GM12891 (cell line): ENCODE measurements around the gene JAM2.

Experiments used
- POLR2A ChIP-seq: IDR thresholded peaks from 2 replicates; pipeline ENCODE4 v1.6.1; 2011; ENCODE audit warnings: low read depth, low read length, control low read depth
- POLR2AphosphoS5 ChIP-seq: IDR thresholded peaks from 2 replicates; pipeline ENCODE4 v1.6.1; 2011; ENCODE audit warnings: low read depth, low read length, control low read depth
- POU2F2 ChIP-seq: IDR thresholded peaks from 2 replicates; pipeline ENCODE4 v1.6.1; 2011; ENCODE audit warnings: low read depth, mild to moderate bottlenecking, control low read depth, low read length, moderate library complexity
- SPI1 ChIP-seq: IDR thresholded peaks from 2 replicates; pipeline ENCODE4 v1.6.1; 2011; ENCODE audit warnings: low read depth, low read length, control low read depth
- TAF1 ChIP-seq: IDR thresholded peaks from 2 replicates; pipeline ENCODE4 v1.6.1; 2011; ENCODE audit warnings: low read depth, low read length, control low read depth

DNA sequence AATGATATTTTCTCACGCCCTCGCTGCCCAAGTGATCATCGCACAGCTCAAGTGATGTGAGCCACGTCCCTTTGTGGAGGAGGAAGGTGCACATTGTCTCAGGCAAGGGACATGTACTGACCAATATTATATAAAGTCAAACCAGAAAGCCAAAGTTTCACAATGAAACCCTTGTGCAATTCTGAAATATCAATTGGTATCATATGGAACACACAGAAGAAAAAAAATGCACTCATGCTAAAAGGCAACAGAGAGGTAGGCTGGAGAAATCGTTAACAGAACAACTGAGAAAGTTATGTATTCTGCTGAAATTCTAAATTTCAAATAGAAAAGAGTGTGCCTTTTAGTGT, 1.9 kb downstream of the JAM2 start:
- TF ChIP-seq POLR2AphosphoS5 = no peak
- no peak for TF ChIP-seq POLR2A
- TF ChIP-seq TAF1 = no peak
- TF ChIP-seq SPI1 = no peak
- TF ChIP-seq POU2F2 = no peak
